Measurements from ENCODE around the gene GTPBP1.

DNA sequence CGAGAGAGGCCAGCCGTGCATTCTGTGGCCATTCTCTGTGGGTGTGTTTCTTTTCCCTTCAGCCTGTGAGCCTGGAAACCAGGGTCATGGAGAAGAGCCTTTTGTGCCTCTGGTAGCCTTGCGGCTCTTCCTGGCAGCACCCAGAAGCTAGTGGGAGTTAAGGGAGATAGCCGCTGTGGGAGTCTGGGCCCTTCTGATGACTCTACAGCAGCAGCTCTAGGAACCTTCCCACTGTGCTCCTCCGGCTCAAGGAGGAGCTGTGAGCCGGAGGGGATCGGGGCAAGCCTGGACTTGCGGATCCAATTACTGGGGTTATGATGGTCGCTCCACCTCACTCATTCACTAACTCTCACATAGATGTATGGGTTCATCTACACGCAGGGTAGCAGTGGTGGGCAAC, 10.5 kb downstream of the GTPBP1 start:
- TF ChIP-seq, protein P1, sequence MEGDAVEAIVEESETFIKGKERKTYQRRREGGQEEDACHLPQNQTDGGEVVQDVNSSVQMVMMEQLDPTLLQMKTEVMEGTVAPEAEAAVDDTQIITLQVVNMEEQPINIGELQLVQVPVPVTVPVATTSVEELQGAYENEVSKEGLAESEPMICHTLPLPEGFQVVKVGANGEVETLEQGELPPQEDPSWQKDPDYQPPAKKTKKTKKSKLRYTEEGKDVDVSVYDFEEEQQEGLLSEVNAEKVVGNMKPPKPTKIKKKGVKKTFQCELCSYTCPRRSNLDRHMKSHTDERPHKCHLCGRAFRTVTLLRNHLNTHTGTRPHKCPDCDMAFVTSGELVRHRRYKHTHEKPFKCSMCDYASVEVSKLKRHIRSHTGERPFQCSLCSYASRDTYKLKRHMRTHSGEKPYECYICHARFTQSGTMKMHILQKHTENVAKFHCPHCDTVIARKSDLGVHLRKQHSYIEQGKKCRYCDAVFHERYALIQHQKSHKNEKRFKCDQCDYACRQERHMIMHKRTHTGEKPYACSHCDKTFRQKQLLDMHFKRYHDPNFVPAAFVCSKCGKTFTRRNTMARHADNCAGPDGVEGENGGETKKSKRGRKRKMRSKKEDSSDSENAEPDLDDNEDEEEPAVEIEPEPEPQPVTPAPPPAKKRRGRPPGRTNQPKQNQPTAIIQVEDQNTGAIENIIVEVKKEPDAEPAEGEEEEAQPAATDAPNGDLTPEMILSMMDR (conservative IDR thresholded peaks at IDR 0.05; ENCODE audit: low read length): no peak
- no peak for TF ChIP-seq EZH2phosphoT487 (IDR thresholded peaks at IDR 0.05; ENCODE audit: borderline replicate concordance, low read depth, low read length)
